OCI-LY1 (cell line): ENCODE results near the gene IRX4.

ENCODE experiments used
- H2AFZ ChIP-seq: fragments of 200-600 bp; sonication (generic), shearing (Covaris generic); 2 replicates; pipeline ENCODE4 v1.6.0; 2014; ENCODE audit warnings: antibody characterized with exemption, mild to moderate bottlenecking, low read length
- H3F3A ChIP-seq: fragments of 200-600 bp; sonication (generic), shearing (Covaris generic); 2 replicates; pipeline ENCODE4 v1.6.0; 2014; ENCODE audit warnings: mild to moderate bottlenecking, antibody characterized with exemption, low read length, moderate library complexity; ENCODE audit not compliant: insufficient read depth
- H3K27ac ChIP-seq: fragments of 200-600 bp; sonication (generic); 2 replicates; pipeline ENCODE4 v1.5.1; 2014; ENCODE audit warnings: low read length, mixed run types, mild to moderate bottlenecking, low read depth; ENCODE audit not compliant: poor library complexity, severe bottlenecking
- H3K27me3 ChIP-seq: fragments of 200-600 bp; sonication (generic); 2 replicates; pipeline ENCODE4 v1.6.0; 2014; ENCODE audit warnings: antibody characterized with exemption, mild to moderate bottlenecking, low read length, moderate library complexity; ENCODE audit not compliant: insufficient read depth
- H3K36me3 ChIP-seq: fragments of 200-600 bp; sonication (generic); 2 replicates; pipeline ENCODE4 v1.6.1; 2014; ENCODE audit warnings: mild to moderate bottlenecking, antibody characterized with exemption, low read length, moderate library complexity, mixed read lengths; ENCODE audit not compliant: insufficient read depth
- H3K4me1 ChIP-seq: fragments of 200-600 bp; sonication (generic); 2 replicates; pipeline ENCODE4 v1.5.1; 2014; ENCODE audit warnings: mild to moderate bottlenecking, low read length, moderate library complexity; ENCODE audit not compliant: insufficient read depth, severe bottlenecking
- H3K4me2 ChIP-seq: fragments of 200-600 bp; sonication (generic), shearing (Covaris generic); 2 replicates; pipeline ENCODE4 v1.6.1; 2014; ENCODE audit warnings: low read length
- H3K4me3 ChIP-seq: fragments of 200-600 bp; sonication (generic); 2 replicates; pipeline ENCODE4 v1.5.1; 2014; ENCODE audit warnings: low read length, low read depth, mild to moderate bottlenecking, mixed read lengths; ENCODE audit not compliant: poor library complexity, severe bottlenecking
- H3K79me2 ChIP-seq: fragments of 200-600 bp; shearing (Covaris generic); 2 replicates; pipeline ENCODE4 v1.6.1; 2016; ENCODE audit warnings: mixed run types, low read length, mixed read lengths; ENCODE audit not compliant: insufficient read depth
- H3K9ac ChIP-seq: fragments of 200-600 bp; sonication (generic), shearing (Covaris generic); 2 replicates; pipeline ENCODE4 v1.6.1; 2014; ENCODE audit warnings: mild to moderate bottlenecking, low read length, mixed read lengths
- H3K9me2 ChIP-seq: fragments of 200-600 bp; sonication (generic), shearing (Covaris generic); 2 replicates; pipeline ENCODE4 v1.6.1; 2014; ENCODE audit warnings: low read depth, mild to moderate bottlenecking, low read length, mixed read lengths
- H3K9me3 ChIP-seq: fragments of 200-600 bp; shearing (Covaris generic); 2 replicates; pipeline ENCODE4 v1.6.1; 2014; ENCODE audit warnings: low read length, mixed read lengths
- H4K20me1 ChIP-seq: fragments of 200-600 bp; sonication (generic), shearing (Covaris generic); 2 replicates; pipeline ENCODE4 v1.6.0; 2016; ENCODE audit warnings: mild to moderate bottlenecking, low read length; ENCODE audit not compliant: insufficient read depth
- EZH2 ChIP-seq: fragments of 200-600 bp; sonication (generic), shearing (Covaris generic); IDR thresholded peaks from 2 replicates; pipeline ENCODE4 v1.8.0; 2017; ENCODE audit warnings: borderline replicate concordance, mixed run types, mild to moderate bottlenecking, antibody characterized with exemption, low read length, moderate library complexity, mixed read lengths
- TF ChIP-seq, protein P1 (sequence below): fragments of 200-600 bp; sonication (generic), shearing (Covaris generic); IDR thresholded peaks from 2 replicates; pipeline ENCODE4 v1.5.1; 2017; ENCODE audit warnings: mild to moderate bottlenecking, antibody characterized with exemption, low read length, moderate library complexity, mixed read lengths

IRX4 gene

DNA sequence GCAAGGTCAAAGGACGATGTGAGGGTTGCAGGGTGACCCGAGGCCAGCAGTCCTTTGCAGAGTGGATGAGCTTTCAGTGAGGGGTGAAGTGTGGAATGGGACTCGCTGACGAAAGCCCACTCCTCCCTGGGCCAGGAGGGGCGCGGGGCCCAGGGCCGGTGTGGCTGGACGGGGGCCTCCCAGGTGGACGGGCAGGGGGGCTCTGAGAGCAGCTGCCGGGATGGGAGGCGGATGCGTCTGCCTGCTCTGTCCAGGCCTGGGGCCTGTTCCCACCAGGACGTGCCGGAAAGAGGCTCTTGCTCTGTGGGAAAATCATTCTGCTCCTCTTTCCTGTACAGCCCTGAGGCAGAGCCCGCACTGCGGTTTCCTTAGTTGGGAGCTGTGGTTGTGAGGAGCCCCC lies 24.3 kb downstream of the IRX4 start:
- Histone ChIP-seq H3K36me3 (no peaks in the 10 kb centered on the region), H3K27me3 (no peaks in the 10 kb centered on the region), H3K4me3 (no peak overlapping the region), H3K9ac (no peak overlapping the region), H3F3A (no peaks in the 10 kb centered on the region), H3K4me1 (no peaks in the 10 kb centered on the region), H3K9me2 (no peaks in the 10 kb centered on the region), H2AFZ (no peak overlapping the region), H3K27ac (no peak overlapping the region), H4K20me1 (no peaks in the 10 kb centered on the region), H3K9me3 (no peaks in the 10 kb centered on the region), H3K79me2 (no peaks in the 10 kb centered on the region), H3K4me2 (no peak overlapping the region)
- TF ChIP-seq EZH2, result no peak
- TF ChIP-seq, protein P1, sequence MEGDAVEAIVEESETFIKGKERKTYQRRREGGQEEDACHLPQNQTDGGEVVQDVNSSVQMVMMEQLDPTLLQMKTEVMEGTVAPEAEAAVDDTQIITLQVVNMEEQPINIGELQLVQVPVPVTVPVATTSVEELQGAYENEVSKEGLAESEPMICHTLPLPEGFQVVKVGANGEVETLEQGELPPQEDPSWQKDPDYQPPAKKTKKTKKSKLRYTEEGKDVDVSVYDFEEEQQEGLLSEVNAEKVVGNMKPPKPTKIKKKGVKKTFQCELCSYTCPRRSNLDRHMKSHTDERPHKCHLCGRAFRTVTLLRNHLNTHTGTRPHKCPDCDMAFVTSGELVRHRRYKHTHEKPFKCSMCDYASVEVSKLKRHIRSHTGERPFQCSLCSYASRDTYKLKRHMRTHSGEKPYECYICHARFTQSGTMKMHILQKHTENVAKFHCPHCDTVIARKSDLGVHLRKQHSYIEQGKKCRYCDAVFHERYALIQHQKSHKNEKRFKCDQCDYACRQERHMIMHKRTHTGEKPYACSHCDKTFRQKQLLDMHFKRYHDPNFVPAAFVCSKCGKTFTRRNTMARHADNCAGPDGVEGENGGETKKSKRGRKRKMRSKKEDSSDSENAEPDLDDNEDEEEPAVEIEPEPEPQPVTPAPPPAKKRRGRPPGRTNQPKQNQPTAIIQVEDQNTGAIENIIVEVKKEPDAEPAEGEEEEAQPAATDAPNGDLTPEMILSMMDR, result no peak

DNA sequence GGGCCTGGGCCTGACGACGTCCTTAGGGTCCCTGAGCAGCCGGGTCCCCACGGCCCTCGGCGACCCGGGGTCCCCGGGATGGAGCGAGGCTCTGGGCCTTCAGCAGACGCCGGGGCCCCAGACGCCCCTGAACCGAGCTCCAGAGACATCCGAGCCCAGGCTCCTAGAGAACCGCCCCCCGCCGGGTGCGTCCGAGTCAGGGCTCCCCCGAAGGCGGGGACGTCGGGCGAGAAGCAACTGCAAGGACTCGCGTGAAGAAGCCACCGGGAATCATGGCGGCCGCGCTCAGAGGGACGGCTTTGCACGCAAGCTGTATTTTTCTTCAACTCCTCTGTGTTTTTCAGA lies 25.5 kb downstream of the IRX4 start:
- Histone ChIP-seq H3K36me3 (no peaks in the 10 kb centered on the region), H3K9me2 (no peaks in the 10 kb centered on the region), H3K4me3 (no peak overlapping the region), H3K9me3 (no peaks in the 10 kb centered on the region), H2AFZ (no peak overlapping the region), H3K4me1 (no peaks in the 10 kb centered on the region), H3K79me2 (no peaks in the 10 kb centered on the region), H3K27ac (no peak overlapping the region), H3K27me3 (no peaks in the 10 kb centered on the region), H3K9ac (no peak overlapping the region), H4K20me1 (no peaks in the 10 kb centered on the region), H3F3A (no peaks in the 10 kb centered on the region), H3K4me2 (no peak overlapping the region)
- no peak for TF ChIP-seq EZH2
- TF ChIP-seq, protein P1, result no peak

DNA sequence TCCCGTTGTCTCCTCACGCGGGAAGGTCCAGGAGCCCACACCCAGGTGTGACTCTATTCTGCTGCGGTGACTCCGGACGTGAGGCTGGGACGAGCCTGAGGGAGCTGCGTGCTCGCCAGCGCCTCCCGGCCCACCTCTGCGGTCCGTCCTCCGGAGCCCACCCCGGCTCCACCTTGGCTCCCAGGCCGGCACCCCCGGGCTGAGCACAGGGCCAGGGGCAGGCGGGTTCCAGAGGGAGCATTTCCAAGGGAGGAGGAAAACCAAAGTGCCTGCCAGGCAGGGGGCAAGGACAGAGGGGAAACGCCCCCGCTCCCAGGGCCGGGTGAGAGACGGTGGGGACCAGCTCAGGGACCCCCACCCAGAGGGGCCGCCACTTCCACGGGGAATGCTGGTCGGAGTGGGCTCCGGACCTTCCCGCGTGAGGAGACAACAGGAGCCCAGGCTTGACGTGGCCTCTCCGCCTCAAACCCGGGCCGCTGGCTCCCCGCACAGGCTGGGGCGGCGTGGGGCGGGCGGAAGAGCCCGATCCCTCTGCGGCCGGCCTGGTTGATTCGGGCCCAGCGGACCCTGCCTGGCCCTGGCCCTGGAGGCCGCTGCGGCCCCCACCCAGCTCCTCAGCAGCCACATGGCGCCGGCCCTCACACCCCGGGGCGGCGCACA lies 26.0 kb downstream of the IRX4 start:
- TF ChIP-seq, protein P1, result no peak
- TF ChIP-seq EZH2, result no peak
- H3F3A ChIP-seq, result no peaks in the 10 kb centered on the region
- H2AFZ ChIP-seq, result no peak overlapping the region
- H3K9me3 ChIP-seq, result no peaks in the 10 kb centered on the region
- no peaks in the 10 kb centered on the region for H3K79me2 ChIP-seq
- no peak overlapping the region for H3K4me2 ChIP-seq
- no peak overlapping the region for H3K4me3 ChIP-seq
- no peak overlapping the region for H3K27ac ChIP-seq
- H3K27me3 ChIP-seq, result no peaks in the 10 kb centered on the region
- H3K9me2 ChIP-seq, result no peaks in the 10 kb centered on the region
- H3K9ac ChIP-seq, result no peak overlapping the region
- no peaks in the 10 kb centered on the region for H4K20me1 ChIP-seq
- no peaks in the 10 kb centered on the region for H3K36me3 ChIP-seq
- no peaks in the 10 kb centered on the region for H3K4me1 ChIP-seq
